Activated CD4-positive, CD25-positive, alpha-beta regulatory T cell treated with anti-CD3 and anti-CD28 coated beads, Interleukin-2, amount 50 U/mL, for 16 hours (primary cell): ENCODE results near the gene R3HDML.
"Not testable (repeated sequence)": the region's sequence is repeated elsewhere in the genome, so short reads cannot be mapped to it uniquely, and the experiment has no call there.

Experiments used
- DNase-seq: peaks from one replicate; pipeline ENCODE4 v3.0.0-alpha.2; 2020; ENCODE audit warnings: low read depth, low spot score

The R3HDML gene

DNA sequence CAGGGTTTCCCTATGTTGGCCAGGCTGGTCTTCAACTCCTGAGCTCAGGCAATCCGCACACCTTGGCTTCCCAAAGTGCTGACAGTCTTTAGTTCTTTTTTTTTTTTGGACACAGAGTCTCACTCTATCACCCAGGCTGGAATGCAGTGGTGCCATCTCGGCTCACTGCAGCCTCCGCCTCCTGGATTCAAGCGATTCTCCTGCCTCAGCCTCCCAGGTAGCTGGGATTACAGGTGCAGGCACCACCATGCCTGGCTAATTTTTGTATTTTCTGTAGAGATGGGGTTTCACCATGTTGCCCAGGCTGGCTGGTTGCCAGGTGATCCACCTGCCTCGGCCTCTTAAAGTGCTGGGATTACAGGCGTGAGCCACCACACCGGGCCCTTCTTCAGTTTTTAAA is 9.1 kb upstream of the R3HDML start:
- not testable (repeated sequence) for DNase-seq

GRCh38 chr20:44328428-44328827 is 8.4 kb upstream of the R3HDML start:
- no peak for DNase-seq

DNA sequence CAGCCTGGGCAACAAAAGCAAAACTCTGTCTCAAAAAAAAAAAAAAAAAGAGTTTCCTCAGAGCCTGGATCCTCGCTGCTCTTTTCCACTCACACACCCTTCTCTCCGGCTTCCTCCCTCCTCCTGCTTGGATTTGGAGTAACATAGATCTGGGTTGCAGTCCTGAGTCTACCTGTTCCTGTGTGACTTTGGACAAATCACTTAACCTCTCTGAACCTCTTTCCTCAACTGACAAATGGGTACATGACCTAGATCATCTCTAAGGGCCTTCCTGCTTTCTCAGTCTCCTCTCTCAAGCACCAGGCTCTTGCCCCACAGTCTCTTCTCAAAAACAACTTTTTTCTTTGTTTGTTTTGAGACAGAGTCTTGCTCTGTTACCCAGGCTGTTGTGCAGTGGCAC is 5.6 kb upstream of the R3HDML start:
- DNase-seq: no peak

- DNase-seq: no peak
These were observed 2.5 kb upstream of the R3HDML start for GRCh38 chr20:44334306-44334705.

DNA sequence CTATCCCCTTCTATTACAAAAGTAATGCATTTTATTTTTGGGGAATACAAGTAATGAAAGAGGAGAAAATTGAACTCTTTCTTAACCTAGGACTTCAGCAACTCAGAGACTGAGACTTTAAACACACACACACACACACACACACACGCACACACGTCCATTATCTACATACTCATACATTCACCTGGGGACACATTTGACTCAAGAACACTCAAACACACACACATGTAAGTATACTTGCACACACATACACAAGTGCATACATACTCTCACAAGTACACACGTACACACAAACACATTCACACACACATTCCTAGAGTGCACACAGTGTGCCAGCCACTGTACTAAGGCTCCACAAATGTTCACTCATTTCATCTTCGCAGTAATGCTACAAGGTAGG is 2.1 kb upstream of the R3HDML start:
- DNase-seq: no peak

DNA sequence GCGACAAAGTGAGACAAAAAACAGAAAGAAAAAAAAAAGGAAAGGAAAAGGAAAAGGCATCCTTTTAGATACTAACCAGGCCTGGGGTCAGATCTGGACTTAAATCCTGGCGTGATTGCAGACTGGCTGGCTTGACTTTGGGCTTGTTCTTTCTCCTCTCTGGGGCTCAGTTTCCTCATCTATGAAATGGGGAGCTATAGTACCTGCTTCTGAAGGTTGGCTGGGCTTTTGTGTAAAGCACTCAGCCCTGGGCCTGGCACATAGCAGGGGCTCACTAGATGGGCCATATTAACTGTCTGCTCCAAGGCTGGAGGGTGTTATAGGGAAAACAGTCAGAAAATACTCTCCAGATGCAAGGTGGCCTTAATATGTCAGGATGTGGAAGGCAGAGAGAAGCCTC is 1.2 kb upstream of the R3HDML start:
- DNase-seq: no peak

DNA sequence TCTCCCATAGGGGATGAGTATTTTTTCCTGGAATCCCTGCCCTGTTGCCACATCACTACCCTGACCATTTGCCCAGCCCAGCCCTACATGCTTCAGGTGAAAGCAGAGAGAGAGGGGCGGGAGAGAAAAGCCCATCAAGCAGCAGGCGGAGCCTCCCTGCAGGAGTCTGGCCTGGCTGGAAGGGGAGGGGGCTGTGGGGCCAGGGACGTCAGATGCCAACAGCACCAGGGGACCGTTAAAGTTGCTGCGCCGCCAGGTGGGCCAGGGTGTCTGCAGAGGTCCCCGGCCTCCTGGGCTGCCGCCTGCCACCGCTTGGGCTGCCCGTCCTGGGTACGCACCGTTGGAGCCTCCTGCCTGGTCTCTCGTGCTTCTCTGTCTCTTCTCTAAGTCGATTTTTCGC is 757 bp upstream of the R3HDML start:
- no peak for DNase-seq

- DNase-seq: no peak
These were observed 5.4 kb downstream of the R3HDML start for GRCh38 chr20:44342248-44342647.

GRCh38 chr20:44343162-44343675 is 6.4 kb downstream of the R3HDML start:
- DNase-seq: no peak

DNA sequence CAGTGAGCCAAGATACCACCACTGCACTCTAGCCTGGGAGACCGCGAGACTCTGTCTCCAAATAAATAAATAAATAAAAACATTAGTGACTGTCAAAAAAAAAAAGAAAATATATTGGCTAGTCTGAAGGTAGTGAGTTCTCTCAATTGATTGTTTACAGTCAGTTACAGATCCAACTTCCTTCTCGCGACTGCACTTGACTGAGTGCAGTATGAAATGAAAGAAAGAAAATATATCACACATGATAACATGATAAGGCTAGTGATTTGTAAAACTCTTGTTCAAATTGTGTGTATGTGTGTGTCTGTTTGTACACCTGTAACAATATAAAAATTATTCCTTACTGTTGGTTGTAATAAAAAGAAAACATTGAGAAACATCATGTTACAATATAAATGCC is 7.9 kb downstream of the R3HDML start:
- DNase-seq: no peak

GRCh38 chr20:44345147-44345546 is 8.3 kb downstream of the R3HDML start:
- no peak for DNase-seq

- not testable (repeated sequence) for DNase-seq
These were observed 9.1 kb downstream of the R3HDML start for GRCh38 chr20:44345941-44346340.

DNA sequence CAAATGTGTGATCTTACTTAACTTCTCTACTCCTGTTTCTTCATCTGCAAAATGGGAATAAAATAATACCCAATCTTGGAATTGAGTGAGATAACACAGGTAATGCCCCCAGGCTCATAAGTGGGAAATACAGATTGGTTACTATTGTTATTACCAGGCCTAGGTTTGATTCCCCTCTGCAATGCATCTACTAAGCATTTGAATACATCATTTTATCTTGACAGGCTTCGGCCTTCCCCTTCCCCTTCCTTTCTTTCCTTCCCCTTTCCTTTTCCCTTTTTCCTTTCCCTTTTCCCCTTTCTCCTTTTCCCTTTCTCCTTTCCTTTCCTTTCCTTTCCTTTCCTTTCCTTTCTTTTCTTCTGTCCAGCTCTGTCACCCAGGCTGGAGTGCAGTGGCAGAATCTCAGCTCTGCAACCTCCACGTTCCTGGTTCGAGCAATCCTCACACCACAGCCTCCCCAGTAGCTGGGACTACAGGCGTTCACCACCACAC is 11.4 kb downstream of the R3HDML start:
- DNase-seq: no peak

DNA sequence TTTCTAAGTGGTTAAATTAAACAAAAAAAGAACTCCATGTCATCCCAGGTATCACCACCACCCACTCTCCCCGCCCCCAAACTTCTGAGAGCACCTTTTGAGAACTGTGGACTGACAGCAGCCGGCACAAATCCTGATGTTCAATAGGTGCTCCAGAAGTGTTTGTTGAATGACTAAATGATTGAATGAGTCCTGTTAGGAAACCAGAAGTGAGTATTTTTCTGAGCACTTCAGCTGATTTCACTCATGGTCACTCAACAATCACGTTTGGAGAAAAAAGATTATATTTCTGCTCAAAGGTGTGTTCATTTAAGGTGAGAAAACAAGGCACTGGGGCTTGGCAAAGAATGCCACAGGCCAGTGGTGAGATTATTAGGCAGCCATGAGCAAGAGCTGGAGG is 12.5 kb downstream of the R3HDML start:
- DNase-seq: no peak

- no peak for DNase-seq
These were observed 13.7 kb downstream of the R3HDML start for GRCh38 chr20:44350567-44350966.

GRCh38 chr20:44354979-44355497 is 18.2 kb downstream of the R3HDML start:
- no peak for DNase-seq

- DNase-seq: no peak
These were observed 18.9 kb downstream of the R3HDML start, which contains the start of gene HNF4A for GRCh38 chr20:44355498-44356352. Gene HNF4A, plus strand, starts transcription at chr20:44355699. Its CDS starts 106 bp downstream, at chr20:44355805.

DNA sequence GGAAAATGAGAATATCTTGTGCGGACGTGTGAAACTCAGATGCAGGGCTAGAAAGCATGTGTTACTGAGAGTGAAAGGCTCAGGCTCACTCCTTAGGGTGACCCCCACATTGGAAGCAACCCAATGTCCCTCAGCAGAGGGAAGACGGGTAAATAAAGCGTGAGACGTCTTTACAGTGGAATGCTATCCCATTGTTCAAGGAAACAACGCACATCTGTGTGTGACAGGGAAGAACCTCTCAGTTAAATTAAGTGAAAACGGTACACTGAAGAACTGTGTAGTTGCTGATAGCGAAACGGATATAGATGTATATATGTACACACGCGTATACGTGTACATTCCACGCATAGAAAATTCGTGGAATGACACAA is 19.5 kb downstream of the R3HDML start:
- no peak for DNase-seq

DNA sequence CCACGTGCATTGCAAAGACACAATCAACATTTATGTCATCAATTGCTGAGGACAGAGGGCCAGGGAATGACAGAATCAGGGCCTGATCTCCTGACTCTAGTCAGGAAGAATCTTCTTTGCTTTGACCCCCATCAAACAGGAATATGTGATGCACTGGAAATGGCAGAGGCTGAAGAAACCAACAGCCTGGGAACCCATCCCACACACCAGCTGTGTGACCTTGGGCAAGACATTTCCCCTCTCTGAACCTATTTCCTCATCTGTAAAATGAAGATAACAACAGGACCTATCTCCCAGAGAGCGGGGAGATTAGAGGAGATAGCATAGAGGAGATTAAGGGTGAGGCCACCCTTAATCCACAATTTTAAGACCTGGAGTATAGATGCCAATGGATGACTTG is 20.2 kb downstream of the R3HDML start:
- no peak for DNase-seq

- no peak for DNase-seq
These were observed 20.8 kb downstream of the R3HDML start for GRCh38 chr20:44357555-44358125.

GRCh38 chr20:44358776-44359175 is 21.9 kb downstream of the R3HDML start:
- DNase-seq: no peak

DNA sequence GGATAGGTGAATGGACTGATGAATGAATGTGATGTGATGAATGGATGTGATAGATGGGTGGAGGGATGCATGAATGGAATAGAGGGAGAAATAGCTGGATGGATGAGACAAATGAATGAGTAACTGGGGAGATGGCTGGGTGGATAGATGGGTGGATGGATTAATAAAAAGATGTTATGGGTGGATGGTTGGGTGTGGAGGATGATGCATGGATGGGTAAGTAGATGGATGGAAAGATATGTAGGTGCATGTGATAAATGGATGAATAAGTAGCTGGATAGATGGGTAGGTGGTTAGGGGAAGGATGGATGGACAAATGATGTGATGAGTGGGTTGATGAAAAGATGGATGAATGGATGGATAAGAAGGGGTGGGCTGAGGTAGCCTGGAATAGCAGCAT is 23.4 kb downstream of the R3HDML start:
- DNase-seq: no peak

DNA sequence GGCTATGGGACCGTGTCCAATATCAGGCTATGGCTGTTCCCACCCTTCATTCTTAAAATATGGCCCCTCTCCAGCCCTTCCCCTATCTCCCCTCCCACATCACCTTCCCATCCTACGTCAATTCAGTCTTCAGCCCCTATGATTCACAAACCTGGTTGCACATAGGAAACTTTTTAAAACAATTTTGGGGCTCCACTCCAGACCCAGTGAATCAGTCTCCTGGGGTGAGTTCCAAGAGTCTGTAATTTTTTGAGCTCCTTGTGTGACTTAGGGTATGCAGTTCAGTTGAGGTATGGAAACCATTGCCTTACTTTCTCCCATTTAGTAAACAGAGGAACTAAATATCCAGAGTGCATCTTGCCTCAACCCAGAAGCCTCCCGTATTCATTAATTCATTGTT is 24.2 kb downstream of the R3HDML start:
- DNase-seq: no peak
